ENCODE measurements around the gene GATD1.

GATD1 gene

GRCh38 chr11:813456-814096 lies 36.3 kb upstream of the GATD1 start:
- TF ChIP-seq YY1 (IDR thresholded peaks at IDR 0.05; ENCODE audit: low read depth) (no peak), TCF12 (IDR thresholded peaks at IDR 0.05; ENCODE audit: low read depth) (no peak), TEAD4 (IDR thresholded peaks at IDR 0.05) (no peak), FOXM1 (IDR thresholded peaks at IDR 0.05; ENCODE audit: borderline replicate concordance, low read depth) (no peak), EP300 (IDR thresholded peaks at IDR 0.05; ENCODE audit: borderline replicate concordance) (no peak)
- TF ChIP-seq, protein P1, sequence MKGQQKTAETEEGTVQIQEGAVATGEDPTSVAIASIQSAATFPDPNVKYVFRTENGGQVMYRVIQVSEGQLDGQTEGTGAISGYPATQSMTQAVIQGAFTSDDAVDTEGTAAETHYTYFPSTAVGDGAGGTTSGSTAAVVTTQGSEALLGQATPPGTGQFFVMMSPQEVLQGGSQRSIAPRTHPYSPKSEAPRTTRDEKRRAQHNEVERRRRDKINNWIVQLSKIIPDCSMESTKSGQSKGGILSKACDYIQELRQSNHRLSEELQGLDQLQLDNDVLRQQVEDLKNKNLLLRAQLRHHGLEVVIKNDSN (IDR thresholded peaks at IDR 0.05), result no peak
- TF ChIP-seq, protein P2, sequence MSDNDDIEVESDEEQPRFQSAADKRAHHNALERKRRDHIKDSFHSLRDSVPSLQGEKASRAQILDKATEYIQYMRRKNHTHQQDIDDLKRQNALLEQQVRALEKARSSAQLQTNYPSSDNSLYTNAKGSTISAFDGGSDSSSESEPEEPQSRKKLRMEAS (IDR thresholded peaks at IDR 0.05), result no peak
- TF ChIP-seq, protein P3, sequence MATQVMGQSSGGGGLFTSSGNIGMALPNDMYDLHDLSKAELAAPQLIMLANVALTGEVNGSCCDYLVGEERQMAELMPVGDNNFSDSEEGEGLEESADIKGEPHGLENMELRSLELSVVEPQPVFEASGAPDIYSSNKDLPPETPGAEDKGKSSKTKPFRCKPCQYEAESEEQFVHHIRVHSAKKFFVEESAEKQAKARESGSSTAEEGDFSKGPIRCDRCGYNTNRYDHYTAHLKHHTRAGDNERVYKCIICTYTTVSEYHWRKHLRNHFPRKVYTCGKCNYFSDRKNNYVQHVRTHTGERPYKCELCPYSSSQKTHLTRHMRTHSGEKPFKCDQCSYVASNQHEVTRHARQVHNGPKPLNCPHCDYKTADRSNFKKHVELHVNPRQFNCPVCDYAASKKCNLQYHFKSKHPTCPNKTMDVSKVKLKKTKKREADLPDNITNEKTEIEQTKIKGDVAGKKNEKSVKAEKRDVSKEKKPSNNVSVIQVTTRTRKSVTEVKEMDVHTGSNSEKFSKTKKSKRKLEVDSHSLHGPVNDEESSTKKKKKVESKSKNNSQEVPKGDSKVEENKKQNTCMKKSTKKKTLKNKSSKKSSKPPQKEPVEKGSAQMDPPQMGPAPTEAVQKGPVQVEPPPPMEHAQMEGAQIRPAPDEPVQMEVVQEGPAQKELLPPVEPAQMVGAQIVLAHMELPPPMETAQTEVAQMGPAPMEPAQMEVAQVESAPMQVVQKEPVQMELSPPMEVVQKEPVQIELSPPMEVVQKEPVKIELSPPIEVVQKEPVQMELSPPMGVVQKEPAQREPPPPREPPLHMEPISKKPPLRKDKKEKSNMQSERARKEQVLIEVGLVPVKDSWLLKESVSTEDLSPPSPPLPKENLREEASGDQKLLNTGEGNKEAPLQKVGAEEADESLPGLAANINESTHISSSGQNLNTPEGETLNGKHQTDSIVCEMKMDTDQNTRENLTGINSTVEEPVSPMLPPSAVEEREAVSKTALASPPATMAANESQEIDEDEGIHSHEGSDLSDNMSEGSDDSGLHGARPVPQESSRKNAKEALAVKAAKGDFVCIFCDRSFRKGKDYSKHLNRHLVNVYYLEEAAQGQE (IDR thresholded peaks at IDR 0.05; ENCODE audit: low read depth), result no peak

DNA sequence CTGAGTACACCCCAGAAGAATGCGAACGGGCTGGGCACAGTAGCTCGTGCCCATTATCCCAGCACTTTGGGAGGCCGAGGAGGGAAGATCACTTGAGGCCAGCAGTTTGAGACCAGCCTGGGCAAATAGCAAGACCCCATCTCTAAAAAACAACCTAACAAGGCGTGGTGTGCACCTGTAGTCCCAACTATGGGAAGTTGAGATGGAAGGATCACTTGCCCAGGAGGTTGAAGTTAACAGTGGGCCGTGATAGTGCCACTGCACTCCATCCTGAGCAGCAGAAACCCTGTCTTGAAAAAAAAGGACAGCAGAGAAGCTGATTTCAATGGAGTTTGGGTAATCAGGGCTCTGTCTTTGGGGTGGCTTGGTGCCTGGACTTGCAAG lies 35.8 kb upstream of the GATD1 start:
- no peak for TF ChIP-seq NFIC (IDR thresholded peaks at IDR 0.05)
- TF ChIP-seq, protein P2 (IDR thresholded peaks at IDR 0.05), result no peak
- TF ChIP-seq TEAD4 (IDR thresholded peaks at IDR 0.05), result no peak
- no peak for TF ChIP-seq ZBTB7A (IDR thresholded peaks at IDR 0.05; ENCODE audit: low read depth)
- no peak for TF ChIP-seq FOXM1 (IDR thresholded peaks at IDR 0.05; ENCODE audit: borderline replicate concordance, low read depth)
- no peak for TF ChIP-seq RAD21 (IDR thresholded peaks at IDR 0.05; ENCODE audit: low read depth)
- no peak for TF ChIP-seq YY1 (IDR thresholded peaks at IDR 0.05; ENCODE audit: low read depth)
- no peak for TF ChIP-seq EP300 (IDR thresholded peaks at IDR 0.05; ENCODE audit: borderline replicate concordance)
- no peak for TF ChIP-seq TAF1 (IDR thresholded peaks at IDR 0.05; ENCODE audit: low read depth)
- TF ChIP-seq CEBPB (IDR thresholded peaks at IDR 0.05), result no peak
- TF ChIP-seq TCF12 (IDR thresholded peaks at IDR 0.05; ENCODE audit: low read depth), result no peak
- TF ChIP-seq, protein P3 (IDR thresholded peaks at IDR 0.05; ENCODE audit: low read depth), result no peak
- TF ChIP-seq CREB1 (IDR thresholded peaks at IDR 0.05; ENCODE audit: low read depth), result no peak
- TF ChIP-seq, protein P1 (IDR thresholded peaks at IDR 0.05), result no peak
- TF ChIP-seq EGR1 (IDR thresholded peaks at IDR 0.05), result no peak

DNA sequence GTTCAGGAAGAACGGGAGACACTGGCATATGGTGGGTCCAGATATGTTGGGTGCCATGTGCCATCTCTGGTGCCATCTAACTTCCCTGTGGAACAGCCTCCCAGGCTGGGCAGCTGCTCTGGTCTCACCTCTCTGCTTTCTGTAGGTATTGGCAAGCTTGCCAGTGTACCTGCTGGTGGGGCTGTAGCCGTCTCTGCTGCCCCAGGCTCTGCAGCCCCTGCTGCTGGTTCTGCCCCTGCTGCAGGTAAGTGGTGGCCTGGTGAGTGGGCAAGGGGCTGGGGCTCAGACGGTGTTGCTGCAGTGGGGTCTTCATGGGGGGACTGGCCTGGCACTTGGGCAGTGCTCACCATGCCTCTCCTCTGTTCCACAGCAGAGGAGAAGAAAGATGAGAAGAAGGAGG lies 35.1 kb upstream of the GATD1 start:
- no peak for TF ChIP-seq NFIC (IDR thresholded peaks at IDR 0.05)
- TF ChIP-seq EGR1 (IDR thresholded peaks at IDR 0.05), result no peak
- no peak for TF ChIP-seq TCF12 (IDR thresholded peaks at IDR 0.05; ENCODE audit: low read depth)
- TF ChIP-seq CEBPB (IDR thresholded peaks at IDR 0.05), result no peak
- no peak for TF ChIP-seq TAF1 (IDR thresholded peaks at IDR 0.05; ENCODE audit: low read depth)
- TF ChIP-seq, protein P2 (IDR thresholded peaks at IDR 0.05), result no peak
- TF ChIP-seq CREB1 (IDR thresholded peaks at IDR 0.05; ENCODE audit: low read depth), result no peak
- no peak for TF ChIP-seq TEAD4 (IDR thresholded peaks at IDR 0.05)
- no peak for TF ChIP-seq ZBTB7A (IDR thresholded peaks at IDR 0.05; ENCODE audit: low read depth)
- TF ChIP-seq, protein P3 (IDR thresholded peaks at IDR 0.05; ENCODE audit: low read depth), result no peak
- TF ChIP-seq EP300 (IDR thresholded peaks at IDR 0.05; ENCODE audit: borderline replicate concordance), result no peak
- TF ChIP-seq, protein P1 (IDR thresholded peaks at IDR 0.05), result no peak
- TF ChIP-seq RAD21 (IDR thresholded peaks at IDR 0.05; ENCODE audit: low read depth), result no peak
- no peak for TF ChIP-seq YY1 (IDR thresholded peaks at IDR 0.05; ENCODE audit: low read depth)
- TF ChIP-seq FOXM1 (IDR thresholded peaks at IDR 0.05; ENCODE audit: borderline replicate concordance, low read depth), result no peak
